Measurements from ENCODE around the gene SERPINI1. TPM values are rescaled to one million over a fixed set of nuclear protein-coding genes. Genes with fewer than 3 reads are reported as not detected.

Gene SERPINI1, protein sequence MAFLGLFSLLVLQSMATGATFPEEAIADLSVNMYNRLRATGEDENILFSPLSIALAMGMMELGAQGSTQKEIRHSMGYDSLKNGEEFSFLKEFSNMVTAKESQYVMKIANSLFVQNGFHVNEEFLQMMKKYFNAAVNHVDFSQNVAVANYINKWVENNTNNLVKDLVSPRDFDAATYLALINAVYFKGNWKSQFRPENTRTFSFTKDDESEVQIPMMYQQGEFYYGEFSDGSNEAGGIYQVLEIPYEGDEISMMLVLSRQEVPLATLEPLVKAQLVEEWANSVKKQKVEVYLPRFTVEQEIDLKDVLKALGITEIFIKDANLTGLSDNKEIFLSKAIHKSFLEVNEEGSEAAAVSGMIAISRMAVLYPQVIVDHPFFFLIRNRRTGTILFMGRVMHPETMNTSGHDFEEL
- 1 to 10 TPM; 1.1 to 1.6 TPM for total RNA-seq

DNA sequence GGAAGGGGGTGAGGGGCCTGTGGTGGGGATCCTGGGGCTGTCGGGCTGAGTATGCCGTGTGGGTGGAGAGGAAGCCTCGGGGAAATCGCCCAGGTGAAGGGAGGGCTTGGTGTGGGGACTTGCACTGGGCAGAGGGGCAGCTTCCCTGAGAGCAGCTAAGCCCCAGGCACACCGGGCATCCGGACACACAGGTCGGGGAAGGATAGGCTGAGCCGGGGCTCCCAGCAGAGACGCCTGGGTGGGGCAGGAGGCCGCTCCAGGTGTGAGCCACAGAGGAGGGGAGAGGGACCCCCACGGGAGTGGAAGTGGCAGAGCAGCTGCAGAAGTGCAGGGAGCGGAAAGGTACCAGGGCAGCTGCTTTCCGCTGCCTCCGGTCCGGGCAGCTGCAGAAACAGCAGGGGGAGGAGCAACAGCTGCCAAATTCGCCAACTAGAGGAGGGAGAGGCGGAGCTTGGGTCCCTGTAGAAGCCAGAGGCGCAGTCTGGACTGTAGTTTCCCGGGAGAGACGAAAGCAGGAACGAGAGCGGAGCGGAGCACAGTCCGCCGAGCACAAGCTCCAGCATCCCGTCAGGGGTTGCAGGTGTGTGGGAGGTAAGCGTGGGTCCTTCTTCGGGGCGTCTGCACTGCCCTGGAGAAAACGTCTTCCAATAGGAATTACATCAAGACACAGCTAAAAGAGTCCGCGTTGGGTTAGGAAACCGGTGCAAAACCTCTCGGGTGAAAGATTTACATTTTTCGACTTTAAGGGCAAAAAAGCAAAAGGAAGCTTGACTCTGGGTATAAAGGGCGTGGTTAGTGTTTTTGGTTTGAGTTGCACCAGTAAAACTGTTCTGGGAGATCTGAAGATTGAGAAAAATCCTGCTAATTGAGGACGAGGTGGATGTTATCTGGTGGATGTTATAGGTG lies at the start of gene SERPINI1:
TSS of gene SERPINI1 (plus strand) at position 489 of the 906 bp plus-strand sequence. CDS start 53,408 bp downstream, outside the sequence.
- ChIA-PET CTCF (no interaction called here), POLR2A (interaction anchor here (1.0 kb wide), 1 partner anchor 44 kb away, joined by 3 read pairs; no protein-coding TSS in a partner anchor)

DNA sequence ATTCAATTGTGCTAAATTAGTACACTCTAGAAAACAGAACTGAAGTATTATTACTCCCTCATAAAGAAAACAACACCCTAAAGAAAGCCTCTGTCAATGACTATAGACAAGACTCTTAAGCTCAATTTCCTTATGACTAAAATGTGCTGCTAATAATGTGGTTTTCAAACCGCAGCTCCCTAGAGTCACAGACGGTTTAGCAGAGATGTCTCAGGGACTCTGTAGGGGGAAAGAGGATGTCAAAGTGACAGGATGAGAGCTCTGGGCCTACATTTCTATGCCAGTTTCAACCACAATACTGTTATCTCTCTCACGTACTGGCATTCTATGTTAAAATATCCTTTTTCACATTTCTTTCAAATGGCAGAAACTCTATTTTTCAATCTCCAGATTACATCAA lies 44.2 kb upstream of the SERPINI1 start:
- POLR2A ChIA-PET: interaction anchor here (1.1 kb wide), 1 partner anchor 44 kb away, joined by 3 read pairs; the partner anchor contains the start of gene SERPINI1
- CTCF ChIA-PET: no interaction called here

DNA sequence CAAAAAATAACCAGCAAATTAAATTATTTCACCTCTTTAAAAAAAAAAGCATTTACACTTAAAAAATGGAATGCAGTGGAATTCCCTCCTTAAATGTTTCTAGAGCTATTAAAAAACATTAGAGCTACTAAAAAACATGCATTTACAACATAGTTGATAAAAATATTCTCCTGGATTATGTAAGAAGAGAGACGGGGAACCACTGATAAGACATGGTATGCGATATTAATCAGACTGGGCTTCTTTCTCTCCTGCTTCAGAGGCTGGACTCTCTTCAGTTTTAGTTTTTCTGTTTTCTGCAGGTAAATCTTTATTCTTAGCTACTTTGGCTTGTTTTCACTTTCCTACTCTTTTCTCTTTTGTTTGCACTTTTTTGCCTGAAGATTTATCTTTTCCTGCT lies 41.4 kb upstream of the SERPINI1 start:
- CTCF ChIA-PET: interaction anchor here (1.8 kb wide), 1 partner anchor 9 kb away, joined by 5 read pairs; no protein-coding TSS in a partner anchor
- POLR2A ChIA-PET: no interaction called here

DNA sequence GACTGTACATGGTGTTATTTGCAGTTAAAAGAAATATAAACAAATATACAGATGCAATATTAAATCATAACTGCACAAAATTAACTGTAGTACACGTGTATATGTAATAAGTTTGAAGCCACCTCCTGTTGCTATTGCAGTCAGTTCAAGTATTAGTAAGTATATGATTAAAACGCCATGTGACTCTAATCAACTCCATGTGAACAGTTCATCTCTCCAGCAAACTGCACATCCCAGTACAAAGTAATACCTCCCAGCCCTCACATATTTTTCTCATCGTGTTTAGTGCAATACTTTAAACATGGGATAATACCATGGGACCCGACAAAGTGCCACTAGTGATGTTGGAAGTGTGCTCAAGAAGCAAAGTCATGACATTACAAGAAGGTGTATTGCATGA lies 35.5 kb upstream of the SERPINI1 start:
- POLR2A ChIA-PET: no interaction called here
- CTCF ChIA-PET: no interaction called here

DNA sequence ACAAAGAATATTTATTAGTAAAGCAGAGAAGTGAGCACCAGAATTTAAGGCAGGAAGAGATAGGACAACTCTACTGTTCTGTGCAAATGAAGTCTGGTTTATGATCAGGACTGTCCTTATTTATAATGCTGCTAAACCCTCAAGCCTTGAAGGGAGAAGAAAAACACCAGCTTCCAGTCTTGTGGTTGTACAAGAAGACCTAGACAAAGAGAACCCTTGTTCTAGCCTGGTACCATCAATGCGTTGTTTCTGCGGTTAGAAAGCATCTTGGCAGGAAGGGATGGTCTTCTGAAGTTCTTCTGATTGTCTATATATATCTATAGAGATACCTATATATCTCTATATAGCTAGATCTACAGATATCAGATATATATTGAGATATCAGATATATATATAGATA lies 34.6 kb upstream of the SERPINI1 start:
- POLR2A ChIA-PET: no interaction called here
- CTCF ChIA-PET: no interaction called here

DNA sequence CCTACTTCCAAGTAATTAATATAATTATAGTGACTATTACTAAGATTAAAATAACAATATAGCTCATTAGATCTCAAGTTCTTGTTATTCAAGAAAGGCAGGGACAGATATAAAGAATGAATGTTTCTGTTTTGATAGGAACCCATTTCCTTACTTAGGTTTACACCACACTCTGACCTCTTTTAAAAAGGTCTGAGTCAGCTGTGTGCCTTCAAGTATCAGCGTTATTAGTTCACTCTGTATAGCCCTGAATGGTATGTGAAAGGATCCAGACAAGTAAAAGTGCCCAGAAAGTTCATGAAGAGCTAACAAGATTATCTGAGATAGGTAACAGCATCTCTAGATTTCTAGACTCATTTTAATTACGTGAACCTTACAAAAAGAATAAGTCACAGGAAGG lies 29.7 kb upstream of the SERPINI1 start:
- POLR2A ChIA-PET: no interaction called here
- CTCF ChIA-PET: no interaction called here

DNA sequence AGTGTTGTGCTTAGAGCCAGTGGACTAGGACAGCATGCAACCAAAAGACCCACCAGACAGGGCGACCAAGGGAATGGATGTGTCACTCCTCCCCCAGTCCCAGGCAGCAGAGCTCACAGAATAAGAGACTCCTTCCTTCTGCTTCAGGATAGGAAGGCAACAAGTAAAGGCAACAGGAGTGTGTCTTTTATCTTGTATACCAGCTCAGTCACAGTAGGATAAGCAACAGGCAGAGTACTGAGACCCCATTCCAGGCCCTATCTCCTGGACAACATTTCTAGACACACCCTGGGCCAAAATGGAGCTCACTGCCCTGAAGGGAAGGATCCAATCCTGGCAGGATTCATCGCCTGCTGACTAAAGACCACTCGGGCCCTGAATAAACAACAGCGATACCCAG lies 25.8 kb upstream of the SERPINI1 start:
- ChIA-PET POLR2A (no interaction called here), CTCF (no interaction called here)

DNA sequence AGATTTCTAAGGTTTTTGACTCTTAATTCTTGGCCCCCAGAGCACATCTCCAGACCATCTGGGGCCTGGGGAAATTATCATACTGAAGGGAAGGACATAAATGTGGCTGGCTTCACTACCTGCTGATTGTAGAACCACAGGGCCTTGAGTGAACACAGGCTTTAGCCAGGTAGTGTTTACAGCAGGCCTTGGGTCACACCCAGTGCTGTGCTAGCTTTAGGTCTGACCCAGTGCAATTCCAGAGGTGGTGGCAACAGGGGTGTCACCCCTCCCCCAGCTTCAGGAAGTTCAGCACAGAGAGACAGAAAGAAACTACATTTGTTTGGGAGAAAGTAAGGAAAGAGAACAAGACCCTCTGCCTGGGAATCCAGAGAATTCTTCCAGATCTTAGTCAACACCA lies 25.0 kb upstream of the SERPINI1 start:
- ChIA-PET POLR2A (no interaction called here), CTCF (no interaction called here)

DNA sequence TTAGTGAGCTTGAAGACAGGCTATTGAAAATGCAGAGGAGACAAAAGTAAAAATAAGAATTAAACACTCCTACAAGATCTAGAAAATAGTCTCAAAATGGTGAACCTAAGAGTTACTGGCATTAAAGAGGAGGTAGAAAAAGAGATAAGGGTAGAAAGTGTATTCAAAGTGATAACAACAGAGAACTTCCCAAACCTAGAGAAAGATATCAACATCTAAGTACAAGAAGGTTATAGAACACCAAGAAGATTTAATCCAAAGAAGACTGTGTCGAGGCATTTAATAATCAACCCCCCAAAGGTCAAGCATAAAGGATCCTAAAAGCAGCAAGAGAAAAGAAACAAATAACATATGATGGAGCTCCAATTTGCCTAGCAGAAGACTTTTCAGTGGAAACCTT lies 24.1 kb upstream of the SERPINI1 start:
- CTCF ChIA-PET: no interaction called here
- POLR2A ChIA-PET: interaction anchor here (0.5 kb wide), 1 partner anchor 26 kb away, joined by 7 read pairs; no protein-coding TSS in a partner anchor

DNA sequence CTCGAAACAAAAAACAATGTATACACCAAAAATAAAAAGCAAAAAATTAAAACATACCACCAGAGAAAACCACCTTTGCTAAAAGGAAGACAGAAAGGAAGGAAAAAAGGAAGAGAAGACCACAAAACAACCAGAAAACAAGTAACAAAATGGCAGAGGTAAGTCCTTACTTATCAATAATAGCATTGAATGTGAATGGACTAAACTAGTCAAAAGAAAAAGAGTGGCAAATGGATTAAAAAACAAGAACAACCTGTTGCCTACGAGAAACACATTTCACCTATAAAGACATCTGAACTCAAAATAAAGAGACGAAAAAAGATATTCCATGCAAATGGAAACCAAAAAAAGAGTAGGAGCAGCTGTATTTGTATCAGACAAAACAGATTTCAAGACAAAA lies 23.1 kb upstream of the SERPINI1 start:
- ChIA-PET POLR2A (no interaction called here), CTCF (no interaction called here)

DNA sequence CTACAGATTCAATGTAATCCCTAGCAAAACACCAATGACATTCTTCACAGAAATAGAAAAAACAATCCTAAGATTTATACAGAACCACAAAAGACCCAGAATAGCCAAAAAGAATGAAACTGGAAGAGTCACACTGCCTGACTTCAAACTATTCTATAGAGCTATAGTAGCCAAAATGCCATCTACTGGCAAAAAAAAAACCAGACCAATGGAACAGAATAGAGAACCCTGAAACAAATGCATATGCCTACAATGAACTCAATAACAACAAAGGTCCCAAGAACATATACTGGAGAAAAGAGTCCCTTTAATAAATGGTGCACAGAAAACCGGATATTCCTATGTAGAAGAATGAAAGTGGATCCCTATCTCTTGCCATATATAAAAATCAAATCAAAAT lies 20.6 kb upstream of the SERPINI1 start:
- CTCF ChIA-PET: no interaction called here
- POLR2A ChIA-PET: no interaction called here

DNA sequence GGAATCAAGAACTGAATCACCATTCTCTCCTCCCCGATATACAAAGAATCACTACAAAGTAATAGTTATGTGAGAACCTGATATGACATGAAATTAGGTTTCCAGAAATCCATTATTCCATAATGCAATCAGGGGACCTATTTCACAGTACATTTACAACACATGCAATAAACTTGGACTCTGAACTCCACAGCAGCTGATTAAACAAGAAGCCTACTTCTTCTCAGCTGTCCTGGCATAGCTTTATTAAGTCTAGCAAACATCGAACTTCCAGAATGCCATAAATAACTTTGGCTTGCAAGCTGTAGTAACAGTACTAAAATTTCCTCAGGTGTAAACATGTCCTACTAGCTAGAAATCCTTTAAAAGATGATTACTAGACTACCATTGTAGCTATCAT lies 18.6 kb upstream of the SERPINI1 start:
- CTCF ChIA-PET: no interaction called here
- POLR2A ChIA-PET: no interaction called here

DNA sequence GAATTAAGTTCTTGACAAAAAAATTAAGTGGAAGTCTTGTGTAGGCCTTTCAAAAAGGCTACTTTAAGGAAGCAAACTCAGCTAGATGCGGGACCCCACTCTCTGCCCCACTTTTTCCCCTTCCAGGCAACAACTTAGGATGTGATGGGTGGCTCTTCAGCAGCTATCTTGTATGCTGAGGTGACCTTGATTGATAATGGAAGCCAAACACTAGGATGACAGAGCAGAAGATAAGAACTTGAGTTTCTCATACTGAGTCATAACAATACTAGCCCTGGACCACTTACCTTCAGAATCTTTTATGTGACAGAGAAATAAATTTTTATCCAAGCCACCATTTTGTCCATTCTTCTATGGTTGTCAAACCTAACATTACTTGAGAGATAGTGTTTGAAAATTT lies 16.9 kb upstream of the SERPINI1 start:
- ChIA-PET POLR2A (no interaction called here), CTCF (interaction anchor here (0.6 kb wide), 1 partner anchor 10 kb away, joined by 3 read pairs; no protein-coding TSS in a partner anchor)

DNA sequence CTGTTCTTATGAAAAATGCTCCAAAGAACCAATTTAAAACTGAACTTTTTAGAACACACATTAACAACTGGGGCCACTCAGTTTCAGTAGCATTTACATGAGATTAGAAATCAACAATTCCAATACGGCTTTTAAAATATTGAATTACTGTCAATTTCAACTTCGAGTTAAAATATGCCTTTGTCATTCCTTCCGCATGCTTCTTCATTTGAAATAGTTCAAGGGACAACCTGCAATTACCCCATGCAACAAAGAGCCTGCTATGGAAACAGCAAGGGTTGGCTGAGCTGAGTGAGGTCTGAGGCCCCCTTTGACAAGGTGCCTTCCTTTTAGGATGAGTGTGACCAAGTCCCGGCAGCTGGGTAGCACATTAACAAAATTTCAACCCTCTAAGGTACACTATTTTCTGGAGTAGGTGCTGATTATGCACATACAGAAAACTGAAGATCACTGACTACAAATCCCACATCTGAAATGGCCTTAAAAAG lies 12.5 kb upstream of the SERPINI1 start:
- POLR2A ChIA-PET: no interaction called here
- CTCF ChIA-PET: no interaction called here

DNA sequence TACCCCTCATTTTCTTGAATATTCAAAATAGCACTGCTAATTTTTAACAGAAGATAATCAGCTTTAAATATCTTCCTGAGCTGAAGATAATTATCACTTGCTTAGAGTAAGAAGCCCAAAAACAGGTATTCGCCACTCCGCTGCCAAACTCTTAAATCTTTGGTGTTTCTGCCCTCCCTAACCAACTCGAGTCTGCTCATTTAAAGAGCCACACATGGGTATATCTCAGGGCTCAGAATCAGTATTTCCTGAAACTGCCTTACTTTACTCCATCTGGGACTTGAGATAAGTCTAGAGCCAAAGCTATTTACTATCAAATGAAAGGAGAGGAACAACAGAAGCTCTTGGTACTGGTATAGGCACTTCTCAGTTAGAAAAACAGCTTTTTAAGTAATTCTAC lies 11.6 kb upstream of the SERPINI1 start:
- CTCF ChIA-PET: no interaction called here
- POLR2A ChIA-PET: no interaction called here

DNA sequence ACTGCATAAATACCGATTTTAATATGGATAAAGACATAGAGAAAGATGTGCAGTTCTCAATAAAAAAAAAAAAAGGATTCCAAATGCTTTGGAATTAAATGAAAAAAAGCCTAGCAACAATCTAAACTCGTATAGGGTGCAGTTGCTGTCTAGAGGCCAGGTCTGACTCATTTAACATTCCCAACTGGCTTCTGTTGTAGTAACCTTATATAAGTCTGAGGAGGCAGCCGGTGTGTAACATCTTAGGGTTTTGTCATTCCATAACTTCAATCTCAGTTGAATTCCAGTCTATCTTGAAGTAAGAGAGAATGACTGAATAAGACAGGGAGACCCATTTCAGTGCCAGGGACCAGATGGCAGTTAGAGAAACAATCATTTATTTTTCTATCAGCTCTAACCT lies 7.3 kb upstream of the SERPINI1 start:
- CTCF ChIA-PET: no interaction called here
- POLR2A ChIA-PET: no interaction called here

DNA sequence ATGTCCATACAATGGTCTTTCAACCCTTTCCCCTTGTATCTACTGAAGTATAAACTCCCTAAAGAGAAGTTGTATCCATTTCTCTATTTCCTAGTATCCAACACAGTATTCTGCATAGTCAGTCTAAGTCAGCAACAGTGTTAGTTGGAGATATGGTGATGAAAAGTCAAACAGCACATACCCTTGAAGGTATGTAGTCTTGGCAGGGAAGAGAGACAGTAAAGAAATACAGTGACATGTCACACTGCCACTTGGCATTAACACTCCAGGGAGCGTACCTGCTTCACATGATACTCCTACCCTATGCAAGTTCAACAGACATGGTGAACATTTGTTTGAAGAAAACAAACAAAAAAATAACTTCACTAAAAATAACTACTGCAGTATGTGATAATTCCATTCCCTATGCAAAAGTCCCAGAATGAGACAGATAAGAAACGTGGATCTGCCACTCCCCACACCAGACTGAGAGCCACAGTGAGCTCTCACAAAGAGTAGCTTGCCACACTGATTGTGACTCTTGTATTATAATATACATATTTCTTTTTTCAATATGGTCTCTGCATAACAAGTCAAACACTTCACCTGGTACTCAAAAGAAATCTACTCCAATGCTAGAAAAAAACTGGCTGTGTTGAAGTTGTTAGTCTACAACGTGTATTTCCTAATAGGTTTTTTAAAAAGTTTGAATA lies 6.7 kb upstream of the SERPINI1 start:
- POLR2A ChIA-PET: no interaction called here
- CTCF ChIA-PET: no interaction called here

DNA sequence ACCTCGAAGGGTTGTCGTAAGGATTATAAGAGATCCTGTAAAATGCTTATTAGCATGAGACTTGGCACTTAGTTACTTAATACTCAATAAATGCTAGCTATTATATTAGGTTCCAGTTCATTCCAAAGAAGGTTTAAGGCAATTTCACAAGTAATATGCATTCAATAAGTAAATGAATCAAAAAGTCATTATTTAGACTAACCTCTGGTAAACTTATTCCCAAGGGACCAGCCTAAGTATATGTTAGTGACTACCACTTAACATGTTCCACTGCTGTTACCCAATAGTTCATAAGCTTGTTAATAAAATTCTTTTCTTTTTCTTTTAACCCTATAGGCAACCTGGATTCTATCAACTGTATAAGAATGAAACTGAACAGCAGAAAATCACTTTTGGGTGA lies 5.9 kb upstream of the SERPINI1 start:
- CTCF ChIA-PET: interaction anchor here (1.0 kb wide), 1 partner anchor 45 kb away, joined by 4 read pairs; no protein-coding TSS in a partner anchor
- POLR2A ChIA-PET: no interaction called here

DNA sequence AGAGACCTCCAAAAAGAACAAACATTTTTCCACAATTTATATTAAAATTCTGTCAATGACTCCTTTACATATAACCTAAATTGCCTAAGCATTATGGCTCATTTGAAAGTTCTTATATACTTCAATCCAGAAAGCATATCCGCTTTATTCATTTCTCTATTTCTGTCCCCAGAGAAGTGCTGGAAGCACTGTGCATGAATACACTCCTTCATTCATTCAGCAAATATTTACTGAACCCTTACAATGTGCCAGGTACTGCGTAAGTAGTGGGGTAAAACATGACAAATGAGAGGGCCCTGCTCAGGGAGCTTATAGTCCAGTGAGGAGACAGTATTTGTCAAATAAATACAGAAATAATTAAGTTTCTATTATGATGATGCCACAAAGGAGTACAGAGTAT lies 4.1 kb upstream of the SERPINI1 start:
- CTCF ChIA-PET: no interaction called here

DNA sequence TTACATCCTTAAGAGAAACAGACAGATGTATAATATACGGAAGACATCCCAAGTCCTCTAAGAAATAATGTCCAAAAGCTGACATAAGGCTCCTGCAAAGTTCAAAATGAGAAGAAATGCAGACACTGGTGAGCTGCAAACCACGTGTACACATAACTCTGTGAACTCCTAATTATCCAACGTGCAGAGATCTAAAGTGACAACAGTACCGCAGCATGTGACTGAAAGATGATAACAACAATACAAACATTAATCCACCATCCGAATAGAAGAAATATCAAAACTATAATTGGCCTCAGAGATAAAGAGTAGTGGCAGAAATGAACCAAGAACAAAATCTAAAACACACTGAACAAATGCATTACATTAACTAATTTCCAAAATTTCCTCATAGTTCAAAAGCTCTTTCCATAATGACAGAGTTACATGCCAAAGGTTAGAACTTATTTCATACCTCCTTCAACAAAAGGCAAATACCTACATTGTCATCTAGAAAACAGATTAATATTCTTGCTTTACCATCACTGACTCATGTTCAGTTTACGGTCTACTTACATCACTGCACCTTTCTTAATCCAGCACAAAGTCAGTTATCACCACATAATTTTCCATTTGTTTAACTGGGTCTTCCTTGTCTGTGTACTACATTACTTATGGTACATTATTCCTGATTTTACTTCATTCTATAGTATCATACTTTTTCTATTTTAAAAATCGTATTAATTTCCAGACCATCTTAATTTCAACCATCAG lies 3.0 kb upstream of the SERPINI1 start:
- CTCF ChIA-PET: no interaction called here

More for the DNA sequence above, 4.1 kb upstream of the SERPINI1 start:
- POLR2A ChIA-PET: no interaction called here

More for the DNA sequence above, 3.0 kb upstream of the SERPINI1 start:
- POLR2A ChIA-PET: no interaction called here
